Eye (tissue), 1 donor: Measurements from ENCODE around the gene MPV17L.
"Not testable (repeated sequence)": the region's sequence is repeated elsewhere in the genome, so short reads cannot be mapped to it uniquely, and the experiment has no call there.

ENCODE experiments used
- DNase-seq: peaks from one replicate; pipeline ENCODE4 v3.0.0-alpha.2; 2015

MPV17L gene

GRCh38 chr16:15415511-15415985 lies 20.0 kb downstream of the MPV17L start:
- DNase-seq: no peak

- no peak for DNase-seq
These were observed 21.6 kb downstream of the MPV17L start for GRCh38 chr16:15417197-15417596.

- no peak for DNase-seq
These were observed 22.7 kb downstream of the MPV17L start for GRCh38 chr16:15418206-15418605.

DNA sequence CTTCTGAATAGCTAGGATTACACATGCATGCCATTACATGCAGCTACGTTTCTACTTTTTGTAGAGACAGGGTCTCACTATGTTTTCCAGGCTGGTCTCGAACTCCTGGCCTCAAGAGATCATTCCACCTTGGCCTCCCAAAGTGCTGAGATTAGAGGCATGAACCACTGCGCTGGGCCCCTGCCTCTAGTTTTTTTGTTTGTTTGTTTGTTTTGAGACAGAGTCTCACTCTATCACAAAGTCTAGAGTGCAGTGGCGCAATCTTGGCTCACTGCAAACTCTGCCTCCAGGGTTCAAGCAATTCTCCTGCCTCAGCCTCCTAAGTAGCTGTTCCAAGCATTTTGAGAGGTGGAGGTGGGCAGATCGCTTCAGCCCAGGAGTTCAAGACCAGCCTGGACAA lies 26.1 kb downstream of the MPV17L start:
- DNase-seq: not testable (repeated sequence)

- DNase-seq: no peak
These were observed 26.7 kb downstream of the MPV17L start for GRCh38 chr16:15422222-15422621.

- DNase-seq: no peak
These were observed 30.3 kb downstream of the MPV17L start for GRCh38 chr16:15425861-15426260.

- no peak for DNase-seq
These were observed 31.2 kb downstream of the MPV17L start for GRCh38 chr16:15426796-15427195.

DNA sequence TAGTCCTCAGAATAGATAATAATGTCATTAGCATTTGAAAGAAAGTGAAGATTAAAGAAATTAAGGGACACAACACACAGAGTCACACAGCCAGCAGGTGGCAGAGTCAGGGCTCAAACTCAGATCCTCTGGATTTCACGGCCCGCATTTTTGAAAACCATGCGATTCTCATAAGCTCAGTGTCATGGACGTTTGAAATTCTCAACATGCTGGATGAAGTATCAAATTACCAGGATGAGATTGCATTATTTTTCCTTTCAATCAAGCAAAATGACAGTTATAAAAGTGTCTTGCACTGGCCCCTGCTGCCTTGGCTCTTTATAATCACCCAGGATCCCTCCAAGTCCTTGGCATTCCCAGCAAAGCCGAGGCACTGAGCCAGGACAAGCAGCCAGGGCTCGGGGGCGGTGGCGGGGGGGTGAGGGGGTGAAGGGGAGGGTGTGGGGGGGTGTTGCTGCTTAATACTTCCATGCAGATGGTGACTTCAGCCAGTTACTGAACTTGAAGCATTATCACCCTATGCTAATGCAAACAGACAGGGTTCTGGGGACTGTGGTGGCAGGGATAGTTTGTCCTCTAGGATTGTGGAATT lies 32.2 kb downstream of the MPV17L start:
- DNase-seq: peak; percentile 84

- DNase-seq: not testable (repeated sequence)
These were observed 35.3 kb downstream of the MPV17L start for GRCh38 chr16:15430884-15431283.

DNA sequence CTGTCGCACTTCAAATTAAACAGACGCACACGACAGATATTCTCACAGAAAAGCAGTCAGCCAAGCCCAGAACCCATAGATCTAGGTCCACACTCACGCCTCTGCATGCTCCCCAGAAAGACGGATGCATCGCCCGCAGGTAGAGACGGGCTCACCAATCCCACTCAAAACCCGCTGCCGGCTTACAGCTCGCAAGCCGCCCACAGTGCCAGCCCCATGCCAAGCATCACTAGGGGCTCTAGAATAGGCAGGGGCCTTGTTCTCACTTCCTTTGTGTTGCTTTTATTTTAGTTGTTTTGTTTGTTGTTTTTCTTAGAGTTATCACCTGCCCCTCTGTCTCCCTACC lies 38.5 kb downstream of the MPV17L start:
- DNase-seq: no peak

GRCh38 chr16:15434425-15435215 lies 39.1 kb downstream of the MPV17L start, which contains the start of gene BMERB1:
Gene BMERB1 (plus strand): TSS chr16:15434588. CDS start chr16:15434654, 66 bp downstream.
- peak; percentile 95 for DNase-seq

- peak; percentile 50 for DNase-seq
These were observed 39.8 kb downstream of the MPV17L start for GRCh38 chr16:15435216-15435864.

DNA sequence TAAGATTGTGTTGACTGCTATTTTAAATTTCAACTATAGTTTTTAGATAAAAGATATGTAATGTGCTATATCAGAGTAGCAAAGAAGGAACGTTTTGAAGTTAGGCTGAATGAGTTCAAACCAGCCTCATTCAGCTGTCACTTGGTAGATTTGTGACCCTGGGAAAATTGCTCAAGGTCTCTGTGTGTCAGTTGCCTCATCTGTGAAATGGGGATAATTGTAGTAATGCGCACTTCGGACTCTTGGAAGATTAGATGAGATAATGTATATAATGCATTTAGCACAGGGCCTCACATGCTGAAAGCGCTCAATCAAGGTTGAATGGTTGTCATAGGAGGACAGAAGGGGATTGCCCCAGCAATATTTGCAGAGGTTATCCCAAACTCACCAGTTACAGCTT lies 43.5 kb downstream of the MPV17L start:
- DNase-seq: no peak

GRCh38 chr16:15439521-15439920 lies 44.0 kb downstream of the MPV17L start:
- peak; percentile 94 for DNase-seq

DNA sequence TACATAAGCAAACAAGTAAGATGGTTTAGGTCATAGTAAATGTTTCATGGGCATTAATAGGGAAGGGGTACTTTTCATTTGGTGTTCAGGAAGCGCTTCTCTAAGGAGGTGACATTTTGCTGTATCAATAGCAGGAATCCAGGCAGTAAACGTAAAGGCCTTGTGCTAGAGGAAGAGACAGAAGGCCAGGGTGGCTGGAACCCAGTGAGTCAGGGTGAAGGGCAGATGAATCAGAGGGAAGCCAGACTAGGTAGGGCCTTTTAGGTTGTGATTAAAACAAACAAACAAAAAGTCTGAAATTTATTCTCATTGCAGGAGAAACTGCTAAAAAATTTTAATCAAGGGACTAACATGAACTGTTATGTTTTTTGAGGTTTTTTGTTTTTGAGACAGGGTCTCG lies 45.3 kb downstream of the MPV17L start:
- DNase-seq: no peak

DNA sequence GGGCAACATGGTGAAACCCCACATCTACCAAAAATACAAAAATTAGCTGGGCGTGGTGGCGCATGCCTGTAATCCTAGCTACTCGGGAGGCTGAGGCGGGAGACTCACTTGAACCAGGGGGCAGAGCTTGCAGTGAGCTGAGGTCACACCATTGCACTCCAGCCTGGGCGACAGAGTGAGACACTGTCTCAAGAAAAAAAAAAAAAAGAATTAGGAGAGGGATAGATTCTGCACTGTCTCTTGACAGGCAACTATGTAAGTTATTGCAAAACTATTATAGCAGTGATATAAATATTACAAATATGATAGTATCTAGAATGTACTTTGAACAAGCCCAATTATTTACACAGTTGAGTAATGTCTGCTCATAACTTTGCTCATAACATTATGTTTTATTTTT lies 46.6 kb downstream of the MPV17L start:
- not testable (repeated sequence) for DNase-seq

DNA sequence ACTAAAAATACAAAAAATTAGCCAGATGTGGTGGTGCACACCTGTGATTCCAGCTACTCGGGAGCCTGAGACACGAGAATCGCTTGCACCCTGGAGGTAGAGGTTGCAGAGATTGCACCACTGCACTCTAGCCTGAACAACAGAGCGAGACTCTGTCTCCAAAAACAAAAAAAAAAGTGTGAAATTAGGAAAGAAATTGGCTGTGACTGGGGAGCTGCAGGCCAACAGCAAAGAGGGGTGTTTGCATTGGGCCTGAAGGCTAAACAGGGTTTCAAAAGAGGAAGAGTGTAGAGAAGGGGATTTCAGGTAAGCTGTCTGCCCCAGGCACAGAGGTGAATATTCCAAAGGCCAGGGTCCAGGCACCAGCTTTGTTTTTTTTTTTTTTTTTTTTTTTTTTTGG lies 48.2 kb downstream of the MPV17L start:
- no peak for DNase-seq

DNA sequence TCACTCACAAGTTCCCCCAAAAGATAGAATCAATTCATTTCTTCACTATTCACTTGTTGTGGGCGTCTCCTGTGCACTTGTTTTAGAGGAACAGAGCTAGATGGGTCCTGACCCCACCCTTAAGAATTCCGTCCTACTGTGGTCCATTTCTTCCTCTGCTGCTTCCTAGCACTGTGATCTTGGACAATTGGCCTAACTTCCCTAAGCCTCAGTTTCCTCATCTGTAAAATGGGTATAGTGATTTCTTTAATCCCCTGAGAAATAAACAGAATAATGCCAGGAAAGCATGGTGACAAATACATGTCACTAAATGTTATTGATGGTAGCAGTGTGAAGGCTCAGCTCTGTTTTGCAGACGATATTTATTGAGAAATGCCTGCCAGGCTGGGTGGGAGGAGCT lies 48.7 kb downstream of the MPV17L start:
- DNase-seq: peak; percentile 17

- DNase-seq: no peak
These were observed 49.9 kb downstream of the MPV17L start for GRCh38 chr16:15445450-15445849.

- no peak for DNase-seq
These were observed 51.3 kb downstream of the MPV17L start for GRCh38 chr16:15446901-15447300.

DNA sequence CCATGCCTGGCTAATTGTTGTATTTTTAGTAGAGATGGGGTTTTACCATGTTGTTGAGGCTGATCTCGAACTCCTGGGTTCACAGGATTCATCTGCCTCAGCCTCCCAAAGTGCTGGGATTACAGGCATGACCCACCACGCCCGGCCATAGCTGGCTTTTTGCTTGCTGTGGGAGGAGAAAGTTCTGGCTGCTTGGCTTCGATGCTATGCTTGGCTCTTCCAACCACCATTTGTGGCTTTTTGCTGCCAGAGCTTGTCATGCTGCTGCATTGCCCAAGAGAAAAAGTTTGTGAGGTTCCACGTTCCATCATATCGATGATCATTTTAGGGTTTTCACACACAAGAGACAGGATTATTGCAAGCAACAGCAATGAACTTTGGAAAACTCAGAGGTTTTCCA lies 55.1 kb downstream of the MPV17L start:
- DNase-seq: no peak

DNA sequence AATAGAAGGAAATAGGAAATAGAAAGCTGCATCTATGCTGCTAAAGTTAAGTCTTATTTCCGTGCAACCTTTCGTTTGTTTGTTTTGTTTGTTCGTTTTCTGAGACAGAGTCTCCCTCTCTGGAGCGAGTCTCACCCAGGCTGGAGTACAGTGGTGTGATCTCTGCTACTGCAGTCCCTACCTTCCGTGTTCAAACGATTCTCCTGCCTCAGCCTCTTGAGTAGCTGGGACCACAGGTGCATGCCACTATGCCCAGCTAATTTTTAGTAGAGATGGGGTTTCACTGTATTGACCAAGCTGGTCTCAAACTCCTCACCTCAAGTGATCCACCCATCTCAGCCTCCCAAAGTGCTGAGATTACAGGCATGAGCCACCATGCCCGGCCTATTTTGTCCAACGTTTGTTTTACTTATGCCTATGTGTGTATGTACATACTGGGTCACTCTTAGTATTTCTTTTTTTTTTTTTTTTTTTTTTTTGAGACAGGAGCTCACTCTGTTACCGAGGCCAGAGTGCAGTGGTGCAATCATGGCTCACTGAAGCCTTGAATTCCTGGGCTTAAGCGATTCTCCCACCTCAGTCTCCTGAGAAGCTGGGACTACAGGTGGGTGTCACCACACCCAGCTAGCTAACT lies 55.7 kb downstream of the MPV17L start:
- DNase-seq: no peak

DNA sequence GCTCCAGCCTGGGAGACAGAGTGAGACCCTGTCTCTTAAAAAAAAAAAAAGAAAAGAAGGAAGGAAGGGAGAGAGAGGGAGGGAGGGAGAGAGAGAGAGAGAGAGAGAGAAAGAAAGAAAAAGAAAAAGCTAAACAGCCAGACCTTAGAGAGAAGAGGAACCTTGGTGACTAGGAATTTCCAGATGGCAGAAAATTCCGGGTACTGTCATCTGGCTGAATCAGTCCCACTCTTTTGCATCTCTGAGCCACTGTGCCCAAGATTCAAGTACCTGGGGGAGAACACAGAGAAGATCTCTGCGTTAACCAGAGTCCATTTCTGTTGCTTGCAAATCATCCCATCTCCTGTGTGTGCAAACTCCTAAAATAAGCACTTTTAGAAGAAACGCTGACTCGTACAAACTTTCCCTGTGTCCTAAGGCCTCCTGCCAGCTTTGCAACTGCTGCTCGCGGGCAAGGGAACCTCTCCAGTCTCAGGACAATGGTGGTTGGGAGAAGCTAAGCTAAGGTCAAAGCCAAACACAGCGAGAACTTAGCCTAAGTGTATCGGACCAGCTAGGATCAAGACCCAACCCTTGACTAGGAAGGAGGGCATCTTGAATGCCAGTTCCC lies 56.8 kb downstream of the MPV17L start:
- DNase-seq: no peak
